ENCODE results near the gene FIGN. TPM values are rescaled to one million over a fixed set of nuclear protein-coding genes. Genes with fewer than 3 reads are reported as not detected.

Gene FIGN
- total and polyA plus RNA-seq, 2 of the 13 experiments (the other 11 are each of a cell fraction or from before 2014, with no cell fraction given): 6.6 to 6.7 TPM

GRCh38 chr2:163571423-163572102 is 164.2 kb downstream of the FIGN start (continued):
- TF ChIP-seq KLF13 (CRISPR knock-in tag; IDR thresholded peaks at IDR 0.05) (no peak), TOPORS (CRISPR knock-in tag; IDR thresholded peaks at IDR 0.05) (no peak), ATF4 (CRISPR knock-in tag; IDR thresholded peaks at IDR 0.05) (peak in 1 of 2 experiments; percentile 43; a peak in 2 of 4 replicates), CEBPG (CRISPR knock-in tag; IDR thresholded peaks at IDR 0.05) (peak; percentile 79), RELA (CRISPR knock-in tag; IDR thresholded peaks at IDR 0.05) (no peak), ZNF644 (CRISPR knock-in tag; IDR thresholded peaks at IDR 0.05; ENCODE audit: low read depth) (0 out of 2 replicates have a peak, but pooled peaks have one; percentile 27), ZNF510 (CRISPR knock-in tag; IDR thresholded peaks at IDR 0.05; ENCODE audit: low read depth) (no peak), PAXIP1 (CRISPR knock-in tag; conservative IDR thresholded peaks at IDR 0.05) (0 out of 2 replicates have a peak, but pooled peaks have one; percentile 48), TRAFD1 (CRISPR knock-in tag; IDR thresholded peaks at IDR 0.05; ENCODE audit: borderline replicate concordance) (no peak), ZNF331 (CRISPR knock-in tag; IDR thresholded peaks at IDR 0.05) (no peak), ZNF878 (CRISPR knock-in tag; IDR thresholded peaks at IDR 0.05) (0 out of 2 replicates have a peak, but pooled peaks have one; percentile 32), HCFC1 (IDR thresholded peaks at IDR 0.05; ENCODE audit: low read depth, low read length) (no peak), MTA3 (CRISPR knock-in tag; IDR thresholded peaks at IDR 0.05) (no peak), FOXA1 (IDR thresholded peaks at IDR 0.05) (peak; percentile 68; the same call in 1 of the 2 replicates), FOXA1 (CRISPR knock-in tag; IDR thresholded peaks at IDR 0.05) (peak; percentile 52; the same call in 1 of the 2 replicates), ZNF883 (CRISPR knock-in tag; IDR thresholded peaks at IDR 0.05; ENCODE audit: not compliant biosample characterization) (no peak), SKI (IDR thresholded peaks at IDR 0.05; ENCODE audit: partially characterized antibody) (no peak)

Measured in HepG2 (cell line).